ENCODE results near the gene REN. TPM values are rescaled to one million over a fixed set of nuclear protein-coding genes. Genes with fewer than 3 reads are reported as not detected.

Gene REN
- total and polyA plus RNA-seq, 2 of the 13 experiments (the other 11 are each of a cell fraction or from before 2014, with no cell fraction given) = not detected

DNA sequence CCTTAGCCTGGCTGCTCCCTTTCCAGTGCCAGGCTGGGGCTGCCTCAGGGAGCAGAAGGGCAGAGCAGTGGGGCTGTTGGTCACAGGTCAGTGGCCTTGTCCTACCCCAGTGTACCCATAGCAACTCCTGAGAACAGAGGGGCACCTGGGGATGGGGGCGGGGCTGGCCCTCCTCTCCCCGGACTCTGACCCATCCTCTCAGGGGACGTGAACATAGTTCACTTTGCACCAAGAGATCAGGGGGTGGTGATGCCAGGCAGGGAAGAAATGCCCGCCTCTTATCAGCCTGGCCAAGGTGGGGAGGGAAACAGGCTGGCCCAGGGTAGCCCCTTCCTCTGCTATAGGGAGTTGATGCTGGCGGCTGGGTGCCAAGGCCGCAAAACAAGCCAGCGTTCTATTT lies 19.2 kb downstream of the REN start (continued):
- TF ChIP-seq ISL2 (CRISPR knock-in tag; IDR thresholded peaks at IDR 0.05) = 0 out of 2 replicates have a peak, but pooled peaks have one; percentile 14
- no peak for TF ChIP-seq CBX2 (IDR thresholded peaks at IDR 0.05; ENCODE audit: low read depth, low read length)
- TF ChIP-seq CBX2 (CRISPR knock-in tag; IDR thresholded peaks at IDR 0.05; ENCODE audit: low read depth) = no peak
- no peak for TF ChIP-seq ZNF768 (CRISPR knock-in tag; IDR thresholded peaks at IDR 0.05)
- TF ChIP-seq PHB2 (IDR thresholded peaks at IDR 0.05; ENCODE audit: partially characterized antibody) = no peak
- TF ChIP-seq HNRNPL (IDR thresholded peaks at IDR 0.05; ENCODE audit: low read depth, low read length) = peak; percentile 91
- TF ChIP-seq, protein P1, sequence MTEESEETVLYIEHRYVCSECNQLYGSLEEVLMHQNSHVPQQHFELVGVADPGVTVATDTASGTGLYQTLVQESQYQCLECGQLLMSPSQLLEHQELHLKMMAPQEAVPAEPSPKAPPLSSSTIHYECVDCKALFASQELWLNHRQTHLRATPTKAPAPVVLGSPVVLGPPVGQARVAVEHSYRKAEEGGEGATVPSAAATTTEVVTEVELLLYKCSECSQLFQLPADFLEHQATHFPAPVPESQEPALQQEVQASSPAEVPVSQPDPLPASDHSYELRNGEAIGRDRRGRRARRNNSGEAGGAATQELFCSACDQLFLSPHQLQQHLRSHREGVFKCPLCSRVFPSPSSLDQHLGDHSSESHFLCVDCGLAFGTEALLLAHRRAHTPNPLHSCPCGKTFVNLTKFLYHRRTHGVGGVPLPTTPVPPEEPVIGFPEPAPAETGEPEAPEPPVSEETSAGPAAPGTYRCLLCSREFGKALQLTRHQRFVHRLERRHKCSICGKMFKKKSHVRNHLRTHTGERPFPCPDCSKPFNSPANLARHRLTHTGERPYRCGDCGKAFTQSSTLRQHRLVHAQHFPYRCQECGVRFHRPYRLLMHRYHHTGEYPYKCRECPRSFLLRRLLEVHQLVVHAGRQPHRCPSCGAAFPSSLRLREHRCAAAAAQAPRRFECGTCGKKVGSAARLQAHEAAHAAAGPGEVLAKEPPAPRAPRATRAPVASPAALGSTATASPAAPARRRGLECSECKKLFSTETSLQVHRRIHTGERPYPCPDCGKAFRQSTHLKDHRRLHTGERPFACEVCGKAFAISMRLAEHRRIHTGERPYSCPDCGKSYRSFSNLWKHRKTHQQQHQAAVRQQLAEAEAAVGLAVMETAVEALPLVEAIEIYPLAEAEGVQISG (CRISPR knock-in tag; IDR thresholded peaks at IDR 0.05) = 0 out of 2 replicates have a peak, but pooled peaks have one; percentile 32
- TF ChIP-seq ZNF232 (CRISPR knock-in tag; IDR thresholded peaks at IDR 0.05; ENCODE audit: borderline replicate concordance) = no peak
- TF ChIP-seq HNF4G (IDR thresholded peaks at IDR 0.05; ENCODE audit: borderline replicate concordance, low read depth, low read length) = peak; percentile 86
- TF ChIP-seq HNF4G (CRISPR knock-in tag; IDR thresholded peaks at IDR 0.05; ENCODE audit: borderline replicate concordance, low read depth) = no peak
- no peak for TF ChIP-seq ZNF292 (CRISPR knock-in tag; IDR thresholded peaks at IDR 0.05; ENCODE audit: borderline replicate concordance, low read depth)
- TF ChIP-seq, protein P2, sequence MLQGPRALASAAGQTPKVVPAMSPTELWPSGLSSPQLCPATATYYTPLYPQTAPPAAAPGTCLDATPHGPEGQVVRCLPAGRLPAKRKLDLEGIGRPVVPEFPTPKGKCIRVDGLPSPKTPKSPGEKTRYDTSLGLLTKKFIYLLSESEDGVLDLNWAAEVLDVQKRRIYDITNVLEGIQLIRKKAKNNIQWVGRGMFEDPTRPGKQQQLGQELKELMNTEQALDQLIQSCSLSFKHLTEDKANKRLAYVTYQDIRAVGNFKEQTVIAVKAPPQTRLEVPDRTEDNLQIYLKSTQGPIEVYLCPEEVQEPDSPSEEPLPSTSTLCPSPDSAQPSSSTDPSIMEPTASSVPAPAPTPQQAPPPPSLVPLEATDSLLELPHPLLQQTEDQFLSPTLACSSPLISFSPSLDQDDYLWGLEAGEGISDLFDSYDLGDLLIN (CRISPR knock-in tag; IDR thresholded peaks at IDR 0.05; ENCODE audit: borderline replicate concordance) = no peak
- no peak for TF ChIP-seq SRSF9 (IDR thresholded peaks at IDR 0.05; ENCODE audit: borderline replicate concordance, insufficient read depth, low read depth, low read length, poor library complexity, severe bottlenecking)
- TF ChIP-seq, protein P3, sequence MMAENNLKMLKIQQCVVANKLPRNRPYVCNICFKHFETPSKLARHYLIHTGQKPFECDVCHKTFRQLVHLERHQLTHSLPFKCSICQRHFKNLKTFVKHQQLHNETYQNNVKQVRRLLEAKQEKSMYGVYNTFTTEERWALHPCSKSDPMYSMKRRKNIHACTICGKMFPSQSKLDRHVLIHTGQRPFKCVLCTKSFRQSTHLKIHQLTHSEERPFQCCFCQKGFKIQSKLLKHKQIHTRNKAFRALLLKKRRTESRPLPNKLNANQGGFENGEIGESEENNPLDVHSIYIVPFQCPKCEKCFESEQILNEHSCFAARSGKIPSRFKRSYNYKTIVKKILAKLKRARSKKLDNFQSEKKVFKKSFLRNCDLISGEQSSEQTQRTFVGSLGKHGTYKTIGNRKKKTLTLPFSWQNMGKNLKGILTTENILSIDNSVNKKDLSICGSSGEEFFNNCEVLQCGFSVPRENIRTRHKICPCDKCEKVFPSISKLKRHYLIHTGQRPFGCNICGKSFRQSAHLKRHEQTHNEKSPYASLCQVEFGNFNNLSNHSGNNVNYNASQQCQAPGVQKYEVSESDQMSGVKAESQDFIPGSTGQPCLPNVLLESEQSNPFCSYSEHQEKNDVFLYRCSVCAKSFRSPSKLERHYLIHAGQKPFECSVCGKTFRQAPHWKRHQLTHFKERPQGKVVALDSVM (CRISPR knock-in tag; IDR thresholded peaks at IDR 0.05) = no peak
- no peak for TF ChIP-seq AHR (CRISPR knock-in tag; IDR thresholded peaks at IDR 0.05)
- TF ChIP-seq HNF4A (CRISPR knock-in tag; IDR thresholded peaks at IDR 0.05) = peak; percentile 91
- no peak for TF ChIP-seq ZNF225 (CRISPR knock-in tag; IDR thresholded peaks at IDR 0.05)
- TF ChIP-seq TOPORS (CRISPR knock-in tag; IDR thresholded peaks at IDR 0.05) = 0 out of 2 replicates have a peak, but pooled peaks have one; percentile 10
- TF ChIP-seq, protein P4, sequence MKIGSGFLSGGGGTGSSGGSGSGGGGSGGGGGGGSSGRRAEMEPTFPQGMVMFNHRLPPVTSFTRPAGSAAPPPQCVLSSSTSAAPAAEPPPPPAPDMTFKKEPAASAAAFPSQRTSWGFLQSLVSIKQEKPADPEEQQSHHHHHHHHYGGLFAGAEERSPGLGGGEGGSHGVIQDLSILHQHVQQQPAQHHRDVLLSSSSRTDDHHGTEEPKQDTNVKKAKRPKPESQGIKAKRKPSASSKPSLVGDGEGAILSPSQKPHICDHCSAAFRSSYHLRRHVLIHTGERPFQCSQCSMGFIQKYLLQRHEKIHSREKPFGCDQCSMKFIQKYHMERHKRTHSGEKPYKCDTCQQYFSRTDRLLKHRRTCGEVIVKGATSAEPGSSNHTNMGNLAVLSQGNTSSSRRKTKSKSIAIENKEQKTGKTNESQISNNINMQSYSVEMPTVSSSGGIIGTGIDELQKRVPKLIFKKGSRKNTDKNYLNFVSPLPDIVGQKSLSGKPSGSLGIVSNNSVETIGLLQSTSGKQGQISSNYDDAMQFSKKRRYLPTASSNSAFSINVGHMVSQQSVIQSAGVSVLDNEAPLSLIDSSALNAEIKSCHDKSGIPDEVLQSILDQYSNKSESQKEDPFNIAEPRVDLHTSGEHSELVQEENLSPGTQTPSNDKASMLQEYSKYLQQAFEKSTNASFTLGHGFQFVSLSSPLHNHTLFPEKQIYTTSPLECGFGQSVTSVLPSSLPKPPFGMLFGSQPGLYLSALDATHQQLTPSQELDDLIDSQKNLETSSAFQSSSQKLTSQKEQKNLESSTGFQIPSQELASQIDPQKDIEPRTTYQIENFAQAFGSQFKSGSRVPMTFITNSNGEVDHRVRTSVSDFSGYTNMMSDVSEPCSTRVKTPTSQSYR (CRISPR knock-in tag; IDR thresholded peaks at IDR 0.05; ENCODE audit: borderline replicate concordance) = peak; percentile 35; the same call in 1 of the 2 replicates
- no peak for TF ChIP-seq PAF1 (CRISPR knock-in tag; IDR thresholded peaks at IDR 0.05)
- TF ChIP-seq, protein P5, sequence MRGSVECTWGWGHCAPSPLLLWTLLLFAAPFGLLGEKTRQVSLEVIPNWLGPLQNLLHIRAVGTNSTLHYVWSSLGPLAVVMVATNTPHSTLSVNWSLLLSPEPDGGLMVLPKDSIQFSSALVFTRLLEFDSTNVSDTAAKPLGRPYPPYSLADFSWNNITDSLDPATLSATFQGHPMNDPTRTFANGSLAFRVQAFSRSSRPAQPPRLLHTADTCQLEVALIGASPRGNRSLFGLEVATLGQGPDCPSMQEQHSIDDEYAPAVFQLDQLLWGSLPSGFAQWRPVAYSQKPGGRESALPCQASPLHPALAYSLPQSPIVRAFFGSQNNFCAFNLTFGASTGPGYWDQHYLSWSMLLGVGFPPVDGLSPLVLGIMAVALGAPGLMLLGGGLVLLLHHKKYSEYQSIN (CRISPR knock-in tag; IDR thresholded peaks at IDR 0.05; ENCODE audit: borderline replicate concordance) = no peak

Data from HepG2 (cell line).